HEK293 (cell line): ENCODE results near the gene CACNA1G.

Experiments
- CTCF ChIA-PET: fragments of 350-600 bp; formaldehyde crosslinking; extraction: SDS; loops from one replicate; lab custom pipeline; 2021; ENCODE audit warnings: antibody characterized with exemption; lab: Yijun Ruan, JAX
- POLR2A ChIA-PET: fragments of 300-600 bp; formaldehyde crosslinking; extraction: SDS; loops from one replicate; lab custom pipeline; 2020; ENCODE audit warnings: antibody characterized with exemption, inconsistent platforms; lab: Yijun Ruan, JAX
- H3K27ac ChIP-seq: fragments of 200-500 bp; sonication (Bioruptor generic); 2 replicates; pipeline ENCODE4 v1.5.1; 2014; ENCODE audit warnings: low read depth, low read length, control low read depth, inconsistent platforms; ENCODE audit errors: extremely low read depth
- H3K36me3 ChIP-seq, 2 experiments: fragments of 200-500 bp in 1 of 2; sonication (Bioruptor generic) in 1 of 2; 1 replicate in 1 of 2; 2 replicates in 1 of 2; pipeline ENCODE4 v1.5.1; 2014 to 2017; ENCODE audit warnings: inconsistent platforms in 2 of 2, low read length in 2 of 2; ENCODE audit not compliant: control insufficient read depth in 2 of 2, insufficient read depth in 1 of 2
- H3K4me1 ChIP-seq: fragments of 200-500 bp; sonication (Bioruptor generic); 2 replicates; pipeline ENCODE4 v1.5.1; 2014; ENCODE audit warnings: mild to moderate bottlenecking, low read length, inconsistent platforms; ENCODE audit not compliant: control insufficient read depth, insufficient read depth
- H3K4me3 ChIP-seq: 2 replicates; pipeline ENCODE4 v1.5.1; 2011; ENCODE audit warnings: low read depth, mild to moderate bottlenecking, control low read depth, low read length, moderate library complexity
- H3K9me3 ChIP-seq: fragments of 200-500 bp; sonication (Bioruptor generic); 2 replicates; pipeline ENCODE4 v1.5.1; 2014; ENCODE audit warnings: low read depth, low read length, inconsistent platforms; ENCODE audit not compliant: control insufficient read depth, insufficient read depth
- EGR2 ChIP-seq: fragments of 450-650 bp; formaldehyde crosslinking; IDR thresholded peaks from 2 replicates; pipeline ENCODE4 v1.5.1; 2016; ENCODE audit warnings: low read depth, missing biosample characterization, missing genetic modification characterization
- FEZF1 ChIP-seq: fragments of 450-650 bp; formaldehyde crosslinking; IDR thresholded peaks from 2 replicates; pipeline ENCODE4 v1.5.1; 2016; ENCODE audit warnings: missing biosample characterization, missing genetic modification characterization
- GLIS2 ChIP-seq: fragments of 450-650 bp; formaldehyde crosslinking; IDR thresholded peaks from 2 replicates; pipeline ENCODE4 v1.5.1; 2016; ENCODE audit warnings: missing biosample characterization, missing genetic modification characterization
- KLF1 ChIP-seq: fragments of 450-650 bp; formaldehyde crosslinking; IDR thresholded peaks from 2 replicates; pipeline ENCODE4 v1.5.1; 2016; ENCODE audit warnings: missing biosample characterization, missing genetic modification characterization
- SP2 ChIP-seq: fragments of 450-650 bp; formaldehyde crosslinking; IDR thresholded peaks from 2 replicates; pipeline ENCODE4 v1.5.1; 2016; ENCODE audit warnings: missing biosample characterization, missing genetic modification characterization
- TCF7L2 ChIP-seq: IDR thresholded peaks from 2 replicates; pipeline ENCODE4 v1.6.1; 2011; ENCODE audit warnings: low read depth, mild to moderate bottlenecking, inconsistent platforms, low read length, moderate library complexity, borderline replicate concordance
- ZFHX2 ChIP-seq: fragments of 450-650 bp; formaldehyde crosslinking; conservative IDR thresholded peaks from 2 replicates; pipeline ENCODE4 v1.5.1; 2016; ENCODE audit warnings: missing biosample characterization, missing genetic modification characterization
- ZIC2 ChIP-seq: fragments of 450-650 bp; formaldehyde crosslinking; IDR thresholded peaks from 2 replicates; pipeline ENCODE4 v1.5.1; 2016; ENCODE audit warnings: missing biosample characterization, missing genetic modification characterization
- ZNF16 ChIP-seq: fragments of 450-650 bp; formaldehyde crosslinking; IDR thresholded peaks from 2 replicates; pipeline ENCODE4 v1.5.1; 2016; ENCODE audit warnings: low read depth, missing biosample characterization, missing genetic modification characterization
- ZNF248 ChIP-seq: fragments of 450-650 bp; formaldehyde crosslinking; IDR thresholded peaks from 2 replicates; pipeline ENCODE4 v1.5.1; 2017; ENCODE audit warnings: missing biosample characterization, missing genetic modification characterization
- ZNF391 ChIP-seq: fragments of 450-650 bp; formaldehyde crosslinking; IDR thresholded peaks from 2 replicates; pipeline ENCODE4 v1.5.1; 2016; ENCODE audit warnings: low read depth, missing biosample characterization, missing genetic modification characterization, borderline replicate concordance
- ZNF600 ChIP-seq: fragments of 450-650 bp; formaldehyde crosslinking; IDR thresholded peaks from 2 replicates; pipeline ENCODE4 v1.5.1; 2016; ENCODE audit warnings: missing biosample characterization, missing genetic modification characterization
- ZNF747 ChIP-seq: fragments of 450-650 bp; formaldehyde crosslinking; IDR thresholded peaks from 2 replicates; pipeline ENCODE4 v1.5.1; 2016; ENCODE audit warnings: missing biosample characterization, missing genetic modification characterization
- TF ChIP-seq, protein P1 (sequence below): fragments of 450-650 bp; formaldehyde crosslinking; IDR thresholded peaks from 2 replicates; pipeline ENCODE4 v1.5.1; 2017; ENCODE audit warnings: missing biosample characterization, missing genetic modification characterization
- TF ChIP-seq, protein P2 (sequence below): fragments of 450-650 bp; formaldehyde crosslinking; conservative IDR thresholded peaks from 2 replicates; pipeline ENCODE4 v1.5.1; 2016; ENCODE audit warnings: low read depth, missing biosample characterization, missing genetic modification characterization
- TF ChIP-seq, protein P3 (sequence below): fragments of 450-650 bp; IDR thresholded peaks from 2 replicates; pipeline ENCODE4 v1.5.1; 2018; ENCODE audit warnings: missing biosample characterization, missing genetic modification characterization
- TF ChIP-seq, protein P4 (sequence below): fragments of 450-650 bp; formaldehyde crosslinking; IDR thresholded peaks from 2 replicates; pipeline ENCODE4 v1.5.1; 2017; ENCODE audit warnings: missing biosample characterization, missing genetic modification characterization

The CACNA1G gene

DNA sequence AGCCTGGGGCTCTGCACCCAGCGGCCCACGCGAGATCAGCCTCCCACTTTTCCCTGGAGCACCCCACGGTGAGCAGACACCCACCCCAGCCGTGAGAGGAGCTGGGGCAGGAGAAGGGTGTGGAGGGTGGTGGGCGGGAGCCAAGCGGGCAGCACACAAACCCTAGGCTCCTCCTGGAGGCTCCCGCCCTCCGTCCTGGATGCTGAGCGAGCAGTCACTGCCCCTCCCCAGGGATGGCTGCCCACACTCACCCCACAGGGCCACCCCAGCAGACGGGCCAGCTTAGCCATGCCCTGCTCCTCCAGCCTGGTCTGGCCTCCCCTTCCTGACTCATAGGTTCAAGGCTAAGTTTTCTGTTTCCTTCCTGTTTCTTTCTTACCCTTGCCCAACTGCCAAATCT lies 58.4 kb downstream of the CACNA1G start:
- POLR2A ChIA-PET = no interaction called here
- Histone ChIP-seq H3K4me3 (no peak overlapping the region), H3K9me3 (no peaks in the 10 kb centered on the region), H3K27ac (no peak overlapping the region), H3K4me1 (no peaks in the 10 kb centered on the region), H3K36me3 (no peaks in the 10 kb centered on the region)
- CTCF ChIA-PET = interaction anchor here (0.7 to 2.9 kb wide), 6 partner anchors 9 to 86 kb away, joined by 3 to 14 read pairs (median 4); no protein-coding TSS in a partner anchor
- TF ChIP-seq ZFHX2 (tag by site-specific recombination) = peak; percentile 96
- no peak for TF ChIP-seq ZNF747 (tag by site-specific recombination)
- TF ChIP-seq KLF1 (tag by site-specific recombination) = peak; percentile 39; the same call in 1 of the 2 replicates
- TF ChIP-seq TCF7L2 = no peak
- peak; percentile 21; the same call in 1 of the 2 replicates for TF ChIP-seq SP2 (tag by site-specific recombination)
- TF ChIP-seq, protein P1, sequence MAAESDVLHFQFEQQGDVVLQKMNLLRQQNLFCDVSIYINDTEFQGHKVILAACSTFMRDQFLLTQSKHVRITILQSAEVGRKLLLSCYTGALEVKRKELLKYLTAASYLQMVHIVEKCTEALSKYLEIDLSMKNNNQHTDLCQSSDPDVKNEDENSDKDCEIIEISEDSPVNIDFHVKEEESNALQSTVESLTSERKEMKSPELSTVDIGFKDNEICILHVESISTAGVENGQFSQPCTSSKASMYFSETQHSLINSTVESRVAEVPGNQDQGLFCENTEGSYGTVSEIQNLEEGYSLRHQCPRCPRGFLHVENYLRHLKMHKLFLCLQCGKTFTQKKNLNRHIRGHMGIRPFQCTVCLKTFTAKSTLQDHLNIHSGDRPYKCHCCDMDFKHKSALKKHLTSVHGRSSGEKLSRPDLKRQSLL = no peak
- peak; percentile 65 for TF ChIP-seq ZNF600 (tag by site-specific recombination)
- TF ChIP-seq FEZF1 (tag by site-specific recombination) = no peak
- TF ChIP-seq ZNF16 (tag by site-specific recombination) = no peak
- peak; percentile 96 for TF ChIP-seq EGR2 (tag by site-specific recombination)
- TF ChIP-seq, protein P2, sequence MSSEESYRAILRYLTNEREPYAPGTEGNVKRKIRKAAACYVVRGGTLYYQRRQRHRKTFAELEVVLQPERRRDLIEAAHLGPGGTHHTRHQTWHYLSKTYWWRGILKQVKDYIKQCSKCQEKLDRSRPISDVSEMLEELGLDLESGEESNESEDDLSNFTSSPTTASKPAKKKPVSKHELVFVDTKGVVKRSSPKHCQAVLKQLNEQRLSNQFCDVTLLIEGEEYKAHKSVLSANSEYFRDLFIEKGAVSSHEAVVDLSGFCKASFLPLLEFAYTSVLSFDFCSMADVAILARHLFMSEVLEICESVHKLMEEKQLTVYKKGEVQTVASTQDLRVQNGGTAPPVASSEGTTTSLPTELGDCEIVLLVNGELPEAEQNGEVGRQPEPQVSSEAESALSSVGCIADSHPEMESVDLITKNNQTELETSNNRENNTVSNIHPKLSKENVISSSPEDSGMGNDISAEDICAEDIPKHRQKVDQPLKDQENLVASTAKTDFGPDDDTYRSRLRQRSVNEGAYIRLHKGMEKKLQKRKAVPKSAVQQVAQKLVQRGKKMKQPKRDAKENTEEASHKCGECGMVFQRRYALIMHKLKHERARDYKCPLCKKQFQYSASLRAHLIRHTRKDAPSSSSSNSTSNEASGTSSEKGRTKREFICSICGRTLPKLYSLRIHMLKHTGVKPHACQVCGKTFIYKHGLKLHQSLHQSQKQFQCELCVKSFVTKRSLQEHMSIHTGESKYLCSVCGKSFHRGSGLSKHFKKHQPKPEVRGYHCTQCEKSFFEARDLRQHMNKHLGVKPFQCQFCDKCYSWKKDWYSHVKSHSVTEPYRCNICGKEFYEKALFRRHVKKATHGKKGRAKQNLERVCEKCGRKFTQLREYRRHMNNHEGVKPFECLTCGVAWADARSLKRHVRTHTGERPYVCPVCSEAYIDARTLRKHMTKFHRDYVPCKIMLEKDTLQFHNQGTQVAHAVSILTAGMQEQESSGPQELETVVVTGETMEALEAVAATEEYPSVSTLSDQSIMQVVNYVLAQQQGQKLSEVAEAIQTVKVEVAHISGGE (tag by site-specific recombination) = no peak
- TF ChIP-seq, protein P3, sequence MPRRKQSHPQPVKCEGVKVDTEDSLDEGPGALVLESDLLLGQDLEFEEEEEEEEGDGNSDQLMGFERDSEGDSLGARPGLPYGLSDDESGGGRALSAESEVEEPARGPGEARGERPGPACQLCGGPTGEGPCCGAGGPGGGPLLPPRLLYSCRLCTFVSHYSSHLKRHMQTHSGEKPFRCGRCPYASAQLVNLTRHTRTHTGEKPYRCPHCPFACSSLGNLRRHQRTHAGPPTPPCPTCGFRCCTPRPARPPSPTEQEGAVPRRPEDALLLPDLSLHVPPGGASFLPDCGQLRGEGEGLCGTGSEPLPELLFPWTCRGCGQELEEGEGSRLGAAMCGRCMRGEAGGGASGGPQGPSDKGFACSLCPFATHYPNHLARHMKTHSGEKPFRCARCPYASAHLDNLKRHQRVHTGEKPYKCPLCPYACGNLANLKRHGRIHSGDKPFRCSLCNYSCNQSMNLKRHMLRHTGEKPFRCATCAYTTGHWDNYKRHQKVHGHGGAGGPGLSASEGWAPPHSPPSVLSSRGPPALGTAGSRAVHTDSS = no peak
- no peak for TF ChIP-seq ZNF391 (tag by site-specific recombination)
- peak; percentile 55; the same call in 1 of the 2 replicates for TF ChIP-seq GLIS2 (tag by site-specific recombination)

DNA sequence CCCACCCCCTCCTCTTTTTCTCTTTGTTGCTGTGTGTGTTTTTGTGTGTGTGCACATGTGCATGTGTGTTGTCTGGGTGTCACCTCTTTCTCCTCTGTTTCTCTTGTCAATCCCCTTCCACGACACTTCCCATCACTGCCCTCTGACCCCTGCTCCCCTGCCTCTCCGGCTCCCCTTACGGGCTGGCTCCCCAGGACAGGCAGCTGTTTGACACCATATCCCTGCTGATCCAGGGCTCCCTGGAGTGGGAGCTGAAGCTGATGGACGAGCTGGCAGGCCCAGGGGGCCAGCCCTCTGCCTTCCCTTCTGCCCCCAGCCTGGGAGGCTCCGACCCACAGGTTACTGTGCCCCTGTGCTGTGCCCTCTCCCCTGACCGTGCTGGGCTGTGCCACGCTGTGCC lies 59.0 kb downstream of the CACNA1G start:
- POLR2A ChIA-PET = no interaction called here

More for the DNA sequence above, 59.0 kb downstream of the CACNA1G start:
- Histone ChIP-seq H3K4me3 (no peak overlapping the region), H3K4me1 (no peaks in the 10 kb centered on the region), H3K36me3 (no peaks in the 10 kb centered on the region), H3K27ac (no peak overlapping the region), H3K9me3 (no peaks in the 10 kb centered on the region)
- TF ChIP-seq ZIC2 (tag by site-specific recombination) (peak; percentile 98), ZNF248 (tag by site-specific recombination) (no peak)
- TF ChIP-seq, protein P4, sequence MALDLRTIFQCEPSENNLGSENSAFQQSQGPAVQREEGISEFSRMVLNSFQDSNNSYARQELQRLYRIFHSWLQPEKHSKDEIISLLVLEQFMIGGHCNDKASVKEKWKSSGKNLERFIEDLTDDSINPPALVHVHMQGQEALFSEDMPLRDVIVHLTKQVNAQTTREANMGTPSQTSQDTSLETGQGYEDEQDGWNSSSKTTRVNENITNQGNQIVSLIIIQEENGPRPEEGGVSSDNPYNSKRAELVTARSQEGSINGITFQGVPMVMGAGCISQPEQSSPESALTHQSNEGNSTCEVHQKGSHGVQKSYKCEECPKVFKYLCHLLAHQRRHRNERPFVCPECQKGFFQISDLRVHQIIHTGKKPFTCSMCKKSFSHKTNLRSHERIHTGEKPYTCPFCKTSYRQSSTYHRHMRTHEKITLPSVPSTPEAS (tag by site-specific recombination) = peak; percentile 7
- CTCF ChIA-PET = interaction anchor here (0.6 to 2.9 kb wide), 9 partner anchors 9 to 78 kb away, joined by 3 to 14 read pairs (median 4); no protein-coding TSS in a partner anchor
